Fibroblast of lung (primary cell): ENCODE results near the gene DYRK2.

Experiments
- EZH2 ChIP-seq: IDR thresholded peaks from 2 replicates; pipeline ENCODE4 v1.5.1; 2012; ENCODE audit warnings: low read length, control low read depth, mild to moderate bottlenecking; ENCODE audit errors: missing control alignments
- TF ChIP-seq, protein P1 (sequence below), 2 donors: IDR thresholded peaks in 1 of 2; conservative IDR thresholded peaks in 1 of 2; 1 replicate in 1 of 2; 2 replicates in 1 of 2; pipeline ENCODE4 v1.5.1; 2011 to 2012; ENCODE audit warnings: low read length in 2 of 2, control low read depth in 1 of 2, inconsistent platforms in 1 of 2, low read depth in 1 of 2, mild to moderate bottlenecking in 1 of 2

DNA sequence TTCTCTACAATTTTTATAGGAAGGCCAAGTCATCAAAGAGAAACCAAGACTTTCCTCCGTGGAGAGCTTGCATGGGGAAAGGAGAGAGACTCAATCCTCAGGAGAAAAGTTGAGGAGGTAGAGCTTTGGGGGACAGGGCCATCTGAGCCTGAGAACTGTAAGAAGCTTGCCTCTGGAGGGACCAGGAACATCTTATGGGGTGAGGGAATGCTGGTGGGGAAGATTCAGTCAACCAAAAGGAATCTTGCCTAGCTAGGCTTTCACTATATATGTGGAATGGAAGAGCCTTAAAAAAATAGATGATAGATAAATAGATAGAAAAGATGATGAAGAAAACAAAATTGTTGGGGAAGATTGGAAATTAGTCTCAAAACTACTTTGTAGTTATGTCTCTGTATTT, 63.5 kb downstream of the DYRK2 start:
- TF ChIP-seq, protein P1, sequence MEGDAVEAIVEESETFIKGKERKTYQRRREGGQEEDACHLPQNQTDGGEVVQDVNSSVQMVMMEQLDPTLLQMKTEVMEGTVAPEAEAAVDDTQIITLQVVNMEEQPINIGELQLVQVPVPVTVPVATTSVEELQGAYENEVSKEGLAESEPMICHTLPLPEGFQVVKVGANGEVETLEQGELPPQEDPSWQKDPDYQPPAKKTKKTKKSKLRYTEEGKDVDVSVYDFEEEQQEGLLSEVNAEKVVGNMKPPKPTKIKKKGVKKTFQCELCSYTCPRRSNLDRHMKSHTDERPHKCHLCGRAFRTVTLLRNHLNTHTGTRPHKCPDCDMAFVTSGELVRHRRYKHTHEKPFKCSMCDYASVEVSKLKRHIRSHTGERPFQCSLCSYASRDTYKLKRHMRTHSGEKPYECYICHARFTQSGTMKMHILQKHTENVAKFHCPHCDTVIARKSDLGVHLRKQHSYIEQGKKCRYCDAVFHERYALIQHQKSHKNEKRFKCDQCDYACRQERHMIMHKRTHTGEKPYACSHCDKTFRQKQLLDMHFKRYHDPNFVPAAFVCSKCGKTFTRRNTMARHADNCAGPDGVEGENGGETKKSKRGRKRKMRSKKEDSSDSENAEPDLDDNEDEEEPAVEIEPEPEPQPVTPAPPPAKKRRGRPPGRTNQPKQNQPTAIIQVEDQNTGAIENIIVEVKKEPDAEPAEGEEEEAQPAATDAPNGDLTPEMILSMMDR (conservative IDR thresholded peaks at IDR 0.05 in 1 of 2, IDR thresholded peaks at IDR 0.05 in 1 of 2; ENCODE audit: low read depth in 1 of 2, low read length in 2 of 2) = no peak
- no peak for TF ChIP-seq EZH2
